AG09309 (cell line): ENCODE data around the gene TSHZ1.

Source experiments
- DNase-seq: peaks from one replicate; pipeline ENCODE4 v3.0.0-alpha.2; 2010; ENCODE audit warnings: low read depth
- H3K4me3 ChIP-seq: 2 replicates; pipeline ENCODE4 v1.5.1; 2011; ENCODE audit warnings: mild to moderate bottlenecking, low read depth, low read length, moderate library complexity; ENCODE audit not compliant: control insufficient read depth
- TF ChIP-seq, protein P1 (sequence below): IDR thresholded peaks from 2 replicates; pipeline ENCODE4 v1.5.1; 2011; ENCODE audit warnings: mild to moderate bottlenecking, low read depth, low read length, inconsistent platforms; ENCODE audit not compliant: insufficient read depth, control insufficient read depth; ENCODE audit errors: missing control alignments

Gene TSHZ1

DNA sequence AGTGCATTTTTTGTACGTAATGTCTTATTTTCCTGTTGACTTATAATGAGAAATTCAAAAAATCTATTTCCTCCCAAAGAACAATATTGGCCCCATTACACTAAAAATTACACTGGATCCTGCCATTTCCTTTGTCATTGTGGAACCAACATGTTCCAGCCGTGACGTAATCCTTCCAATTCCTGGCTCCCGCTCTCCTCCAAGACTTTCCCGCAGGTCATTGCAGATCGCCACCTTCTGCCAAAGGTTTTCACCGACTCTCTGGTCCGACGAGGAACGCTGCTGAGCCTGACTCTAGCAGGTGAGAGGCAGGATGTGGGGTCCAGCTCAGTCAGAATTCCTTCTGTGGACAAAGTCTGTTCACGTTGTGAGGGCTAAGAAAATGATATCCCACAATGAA is 39.7 kb upstream of the TSHZ1 start:
- TF ChIP-seq, protein P1, sequence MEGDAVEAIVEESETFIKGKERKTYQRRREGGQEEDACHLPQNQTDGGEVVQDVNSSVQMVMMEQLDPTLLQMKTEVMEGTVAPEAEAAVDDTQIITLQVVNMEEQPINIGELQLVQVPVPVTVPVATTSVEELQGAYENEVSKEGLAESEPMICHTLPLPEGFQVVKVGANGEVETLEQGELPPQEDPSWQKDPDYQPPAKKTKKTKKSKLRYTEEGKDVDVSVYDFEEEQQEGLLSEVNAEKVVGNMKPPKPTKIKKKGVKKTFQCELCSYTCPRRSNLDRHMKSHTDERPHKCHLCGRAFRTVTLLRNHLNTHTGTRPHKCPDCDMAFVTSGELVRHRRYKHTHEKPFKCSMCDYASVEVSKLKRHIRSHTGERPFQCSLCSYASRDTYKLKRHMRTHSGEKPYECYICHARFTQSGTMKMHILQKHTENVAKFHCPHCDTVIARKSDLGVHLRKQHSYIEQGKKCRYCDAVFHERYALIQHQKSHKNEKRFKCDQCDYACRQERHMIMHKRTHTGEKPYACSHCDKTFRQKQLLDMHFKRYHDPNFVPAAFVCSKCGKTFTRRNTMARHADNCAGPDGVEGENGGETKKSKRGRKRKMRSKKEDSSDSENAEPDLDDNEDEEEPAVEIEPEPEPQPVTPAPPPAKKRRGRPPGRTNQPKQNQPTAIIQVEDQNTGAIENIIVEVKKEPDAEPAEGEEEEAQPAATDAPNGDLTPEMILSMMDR: no peak
- DNase-seq: no peak
- no peak overlapping the region for H3K4me3 ChIP-seq

DNA sequence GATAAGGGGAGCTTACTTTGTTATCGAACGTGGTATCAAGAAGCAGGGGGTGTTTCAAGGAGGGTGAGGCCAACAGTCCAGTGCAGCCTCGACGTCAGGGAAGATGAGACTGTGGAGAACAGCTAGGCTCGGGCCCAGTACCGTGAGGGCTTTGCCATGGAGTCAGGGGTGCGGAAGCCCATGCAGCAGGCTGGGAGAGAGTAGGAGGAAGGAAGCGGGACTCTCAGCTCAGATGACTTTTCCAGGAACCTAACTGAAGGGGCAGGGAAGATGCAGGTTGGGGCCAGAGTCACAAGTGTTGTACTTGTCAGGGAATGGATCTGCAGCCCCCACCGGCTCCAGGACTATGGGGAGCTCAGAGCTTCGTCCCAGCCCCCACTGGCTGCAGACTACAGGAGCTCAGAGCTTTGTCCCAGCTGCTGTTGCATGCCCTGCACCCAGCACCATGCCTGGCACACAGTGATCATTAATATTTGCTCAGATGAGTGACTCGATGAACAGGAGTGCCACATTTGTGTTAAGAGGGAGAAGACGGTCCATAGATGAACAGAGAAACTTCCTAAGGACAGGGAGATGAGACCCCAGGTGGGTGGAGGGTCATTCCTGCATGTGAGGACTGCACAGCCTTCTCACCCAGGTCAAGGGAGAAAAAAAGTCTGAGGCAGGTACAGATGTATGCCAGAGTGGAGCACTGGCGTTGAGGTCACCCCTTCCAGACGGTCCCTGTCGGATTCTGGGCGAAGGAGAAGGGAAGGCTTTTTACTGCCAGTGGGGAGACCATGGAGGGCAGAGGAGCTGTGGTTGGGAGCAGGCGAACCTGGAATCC is 38.1 kb upstream of the TSHZ1 start:
- no peak for DNase-seq
- TF ChIP-seq, protein P1: no peak
- no peak overlapping the region for H3K4me3 ChIP-seq

DNA sequence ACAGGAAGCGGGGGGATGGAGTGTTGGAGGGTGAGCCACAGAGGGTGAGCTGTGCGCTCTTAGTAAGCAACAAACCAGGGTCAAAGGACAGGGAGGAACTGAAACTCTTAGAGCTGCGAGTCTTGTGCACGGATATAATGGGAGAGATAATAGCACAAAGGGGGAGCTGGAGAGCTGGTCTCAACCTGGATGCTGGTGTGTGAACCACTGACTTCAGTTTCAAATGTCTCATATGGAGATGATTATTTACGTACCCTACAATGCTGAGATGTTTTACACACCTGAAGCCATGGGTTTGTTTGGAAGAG is 37.5 kb upstream of the TSHZ1 start:
- TF ChIP-seq, protein P1: no peak
- DNase-seq: no peak
- no peak overlapping the region for H3K4me3 ChIP-seq

DNA sequence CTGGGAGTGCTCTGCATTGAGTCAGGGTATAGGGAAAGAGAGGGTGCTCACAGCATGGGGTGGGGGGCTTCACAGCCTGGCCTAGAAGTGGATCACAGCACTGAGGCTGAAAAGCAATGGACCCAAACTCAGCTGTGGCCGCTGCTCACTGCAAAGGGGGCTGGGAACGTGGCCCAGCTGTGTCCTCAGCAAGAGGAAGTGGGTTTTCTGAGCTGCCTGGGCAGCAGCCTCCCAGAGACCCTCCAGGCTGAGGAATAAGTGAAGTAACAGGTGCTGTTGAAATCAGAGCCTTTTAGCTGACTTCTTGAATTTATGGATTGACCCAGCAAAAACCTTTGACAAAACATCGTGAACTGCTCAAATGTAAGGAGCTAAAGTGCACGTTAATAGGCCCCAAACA is 36.9 kb upstream of the TSHZ1 start:
- DNase-seq: no peak
- no peak overlapping the region for H3K4me3 ChIP-seq
- TF ChIP-seq, protein P1: no peak

DNA sequence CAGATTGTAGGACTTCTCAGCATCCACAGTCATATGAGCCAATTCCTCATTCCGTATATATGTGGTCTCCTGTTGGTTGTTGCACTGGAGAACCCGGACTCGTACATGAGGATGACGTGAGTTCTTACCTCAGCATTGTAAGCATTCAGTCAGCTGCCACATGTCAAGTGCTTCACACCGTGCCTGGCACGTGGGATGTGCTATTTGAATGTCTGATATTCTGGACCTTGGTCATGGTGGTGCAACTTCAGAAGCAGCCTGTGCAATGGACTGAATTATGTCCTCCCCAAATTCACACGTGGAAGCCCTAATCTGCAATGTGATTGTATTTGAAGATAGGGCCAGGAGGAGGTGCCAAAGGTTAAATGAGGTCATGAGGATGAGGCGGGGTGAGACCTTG is 33.7 kb upstream of the TSHZ1 start:
- H3K4me3 ChIP-seq: no peak overlapping the region
- TF ChIP-seq, protein P1: no peak
- DNase-seq: no peak

DNA sequence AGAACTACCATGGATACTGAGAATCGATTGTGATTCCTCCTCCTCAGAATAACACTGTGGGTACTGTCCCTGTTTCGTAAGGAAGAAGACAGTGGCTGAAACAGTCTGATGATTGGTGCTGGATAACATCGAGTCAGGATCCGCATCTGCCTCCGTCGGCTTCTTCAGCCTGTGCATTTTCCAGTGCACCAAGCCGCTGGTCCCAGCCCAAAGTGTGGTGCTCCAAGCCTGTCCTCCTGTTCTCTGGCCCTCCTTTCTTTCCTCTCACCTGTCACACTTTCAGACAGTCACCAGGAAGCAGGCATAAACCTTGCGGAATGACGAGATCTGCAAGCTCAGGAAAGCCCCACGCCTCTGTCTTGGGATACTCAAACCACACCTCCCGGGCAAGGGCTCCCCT is 32.2 kb upstream of the TSHZ1 start:
- TF ChIP-seq, protein P1: no peak
- H3K4me3 ChIP-seq: no peak overlapping the region
- no peak for DNase-seq
